Measurements from ENCODE around the gene WNT11.
A peak's percentile ranks its signal among the peaks of the same experiment; 100 is the strongest.

The WNT11 gene

GRCh38 chr11:76169473-76169896, 36.8 kb downstream of the WNT11 start:
- DNase-seq: no peak

GRCh38 chr11:76167590-76167989, 38.7 kb downstream of the WNT11 start:
- no peak for DNase-seq

- DNase-seq: no peak
Measured at GRCh38 chr11:76166314-76166713, 40.0 kb downstream of the WNT11 start.

GRCh38 chr11:76164861-76165751, 41.2 kb downstream of the WNT11 start:
- no peak for DNase-seq

GRCh38 chr11:76164081-76164480, 42.2 kb downstream of the WNT11 start:
- no peak for DNase-seq

GRCh38 chr11:76163289-76163880, 42.9 kb downstream of the WNT11 start:
- no peak for DNase-seq

- DNase-seq: no peak
Measured at GRCh38 chr11:76162336-76163288, 43.7 kb downstream of the WNT11 start.

- peak; percentile 60 for DNase-seq
Measured at GRCh38 chr11:76161261-76161961, 44.9 kb downstream of the WNT11 start.

- DNase-seq: no peak
Measured at GRCh38 chr11:76160856-76161255, 45.4 kb downstream of the WNT11 start.

- no peak for DNase-seq
Measured at GRCh38 chr11:76159983-76160661, 46.2 kb downstream of the WNT11 start.

- no peak for DNase-seq
Measured at GRCh38 chr11:76159303-76159937, 46.9 kb downstream of the WNT11 start.

GRCh38 chr11:76158394-76159302, 47.7 kb downstream of the WNT11 start:
- DNase-seq: no peak

GRCh38 chr11:76157891-76158290, 48.4 kb downstream of the WNT11 start:
- DNase-seq: no peak

- no peak for DNase-seq
Measured at GRCh38 chr11:76156971-76157427, 49.3 kb downstream of the WNT11 start.

GRCh38 chr11:76155500-76156227, 50.6 kb downstream of the WNT11 start:
- DNase-seq: no peak

GRCh38 chr11:76153571-76153923, 52.8 kb downstream of the WNT11 start:
- DNase-seq: peak; percentile 18

- DNase-seq: no peak
Measured at GRCh38 chr11:76152741-76153570, 53.3 kb downstream of the WNT11 start.

- peak; percentile 69 for DNase-seq
Measured at GRCh38 chr11:76152086-76152681, 54.1 kb downstream of the WNT11 start.
